Kidney tubule cell (primary cell): ENCODE measurements around the gene PRKAG2.

Experiments used
- DNase-seq: peaks from one replicate; pipeline ENCODE4 v3.0.0-alpha.2; 2018; ENCODE audit warnings: low spot score

Gene PRKAG2

DNA sequence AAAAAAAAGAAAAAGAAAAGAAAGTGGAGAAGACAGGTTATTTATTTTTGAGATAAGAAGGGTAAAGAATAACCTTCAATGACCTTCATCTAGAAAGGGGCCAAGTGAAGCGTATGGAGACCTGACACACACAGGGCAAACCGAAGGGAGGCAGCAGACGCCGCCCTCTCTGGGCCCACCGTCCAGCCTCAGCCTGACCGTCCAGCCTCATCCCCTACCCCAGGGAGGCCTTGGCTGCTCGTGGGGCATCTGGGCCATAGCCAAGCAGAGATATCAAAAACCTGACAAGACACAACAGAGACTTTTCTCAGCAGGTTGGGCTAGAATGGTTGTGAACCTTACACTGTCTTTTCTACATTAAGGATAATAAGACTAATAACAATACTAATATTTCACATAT is 10.9 kb downstream of the PRKAG2 start:
- DNase-seq: no peak

DNA sequence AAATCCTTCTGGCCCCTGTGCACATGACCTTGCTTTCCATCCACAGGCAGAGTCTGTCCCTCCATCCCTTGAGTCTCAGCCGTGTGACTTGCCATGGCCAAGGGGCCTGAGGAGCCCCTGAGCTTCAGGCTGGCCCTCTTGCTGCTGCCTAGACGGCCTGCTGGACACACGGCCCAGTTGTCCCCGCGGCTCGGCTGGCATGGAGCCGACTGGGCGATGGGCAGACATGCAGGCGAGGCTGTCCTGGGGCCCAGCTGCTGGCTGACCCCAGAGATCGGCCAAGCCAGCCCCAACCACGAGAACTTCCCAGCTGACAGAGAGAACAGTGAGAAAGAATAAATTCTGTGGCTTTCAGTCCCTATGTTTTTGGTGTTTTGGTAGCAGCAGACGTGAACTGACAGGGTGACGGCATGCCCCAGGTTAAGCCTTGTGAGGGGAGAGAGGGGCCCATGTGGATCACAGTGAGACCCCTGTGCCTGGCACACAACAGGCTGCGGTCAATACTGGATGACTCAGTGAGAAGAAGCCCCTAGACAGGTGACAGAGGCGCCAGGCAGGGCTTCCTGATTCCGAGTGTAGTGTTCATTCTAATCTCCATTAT is 11.7 kb downstream of the PRKAG2 start:
- no peak for DNase-seq

DNA sequence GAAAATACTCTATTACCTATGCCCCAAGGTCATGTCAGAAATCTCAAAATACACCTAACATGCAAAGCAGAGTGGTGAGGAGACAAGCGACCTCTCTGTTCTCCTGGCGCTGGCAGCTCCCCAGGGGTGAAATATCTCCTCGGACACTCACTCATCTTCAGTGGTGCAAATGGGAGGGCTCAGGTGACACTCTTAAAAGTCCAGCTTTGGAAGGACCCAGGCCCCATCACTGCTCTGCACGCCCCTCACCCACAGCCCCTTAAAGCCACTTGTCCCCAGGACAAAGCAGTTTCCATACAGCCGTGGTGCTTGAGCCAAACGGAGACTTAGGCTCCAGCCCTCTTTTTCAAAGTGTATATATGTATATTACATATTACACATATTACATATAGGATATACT is 12.4 kb downstream of the PRKAG2 start:
- DNase-seq: no peak

DNA sequence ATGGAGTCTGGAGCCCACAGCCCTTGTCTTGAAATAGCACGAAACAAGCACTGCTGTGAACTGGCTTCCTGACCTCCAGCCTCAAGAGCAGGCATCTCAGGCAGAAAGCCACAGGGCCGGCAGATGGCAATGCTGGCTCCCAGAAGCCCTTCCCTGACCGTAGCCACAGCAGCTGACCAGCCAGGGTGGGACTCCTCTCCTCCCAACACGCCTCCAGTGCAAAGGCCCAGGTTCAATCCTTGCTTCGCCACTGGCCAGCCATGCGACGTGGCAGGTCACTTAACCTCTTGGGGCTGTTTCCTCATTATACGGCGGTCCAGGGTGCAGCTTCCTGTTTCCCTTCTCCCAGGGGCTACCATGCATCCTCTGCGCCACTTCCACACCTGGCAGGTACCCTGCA is 12.8 kb downstream of the PRKAG2 start:
- no peak for DNase-seq

DNA sequence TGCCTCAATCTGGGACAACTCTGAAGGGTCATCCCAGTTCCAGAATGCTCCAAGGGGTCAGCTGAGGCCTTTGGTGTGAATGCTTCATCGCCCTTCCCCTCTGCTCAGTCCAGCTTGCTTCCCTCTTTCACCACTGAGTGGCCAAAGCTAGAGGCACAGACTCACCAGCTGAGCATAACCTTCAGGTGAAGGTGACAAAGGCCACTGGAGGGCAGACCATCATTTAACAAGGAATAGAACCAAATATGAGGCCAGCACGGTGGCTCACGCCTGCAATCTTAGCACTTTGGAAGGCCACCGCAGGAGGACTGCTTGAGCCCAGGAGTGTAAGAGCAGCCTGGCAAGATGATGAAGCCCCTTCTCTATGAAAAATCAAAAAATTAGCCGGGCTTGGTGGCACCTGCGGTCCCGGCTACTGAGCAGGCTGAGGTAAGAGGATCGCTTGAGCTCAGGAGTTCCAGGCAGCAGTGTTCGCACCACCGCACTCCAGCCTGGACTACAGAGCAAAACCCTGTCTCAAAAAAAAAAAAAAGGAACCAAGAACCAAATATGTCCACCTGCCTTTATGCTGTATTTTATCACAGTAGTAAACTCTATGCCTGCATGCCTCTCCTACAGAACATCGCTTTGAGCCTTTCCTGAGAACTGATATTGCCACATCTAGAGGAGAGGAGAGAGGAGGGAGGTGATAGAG is 13.4 kb downstream of the PRKAG2 start:
- no peak for DNase-seq

DNA sequence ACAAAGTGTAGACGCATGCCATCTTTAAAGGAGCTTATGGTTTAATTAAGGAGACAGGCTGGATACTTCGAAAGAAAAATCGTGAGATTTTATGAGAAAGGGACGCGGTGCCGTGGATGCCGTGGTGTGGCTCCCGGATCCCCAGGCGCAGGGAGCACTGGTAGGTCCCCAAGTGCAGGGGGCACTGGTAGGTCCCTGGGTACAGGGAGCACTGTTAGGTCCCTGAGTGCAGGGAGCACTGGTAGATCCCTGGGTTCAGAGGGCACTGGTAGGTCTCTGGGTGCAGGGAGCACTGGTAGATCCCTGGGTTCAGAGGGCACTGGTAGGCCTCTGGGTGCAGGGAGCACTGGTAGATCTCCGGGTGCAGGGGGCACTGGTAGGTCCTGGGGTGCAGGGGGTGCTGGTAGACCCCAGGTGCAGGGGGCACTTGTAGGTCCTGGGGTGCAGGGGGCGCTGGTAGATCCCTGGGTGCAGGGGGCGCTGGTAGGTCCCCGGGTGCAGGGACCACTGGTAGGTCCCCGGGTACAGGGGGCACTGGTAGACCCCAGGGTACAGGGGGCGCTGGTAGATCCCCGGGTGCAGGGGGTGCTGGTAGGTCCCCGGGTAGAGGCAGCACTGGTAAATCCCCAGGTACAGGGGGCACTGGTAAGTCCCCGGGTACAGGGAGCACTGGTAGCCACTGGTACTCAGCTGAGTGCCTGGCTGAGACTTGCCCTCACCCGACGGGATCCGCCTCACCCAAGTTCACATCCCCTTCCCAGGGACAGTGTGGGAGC is 14.1 kb downstream of the PRKAG2 start:
- DNase-seq: no peak

DNA sequence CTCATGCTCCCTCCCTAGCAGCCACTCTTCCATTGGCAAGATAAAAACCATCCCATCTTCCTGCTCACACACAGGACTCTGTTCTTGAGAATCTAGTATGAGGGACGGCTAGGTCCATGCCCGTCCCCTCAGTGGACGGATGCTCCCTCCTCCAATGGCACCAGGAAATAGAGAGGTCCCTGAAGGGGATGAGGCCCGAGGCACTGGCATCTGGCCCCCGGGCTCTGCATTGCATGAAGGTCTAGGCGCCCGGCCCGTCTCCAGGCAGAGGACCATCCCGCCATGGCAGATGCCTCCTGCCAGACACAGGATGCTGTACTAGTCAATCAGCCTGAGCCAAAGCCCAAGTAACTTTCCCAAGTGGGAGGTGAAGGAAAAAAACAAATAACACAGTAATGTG is 15.0 kb downstream of the PRKAG2 start:
- no peak for DNase-seq

DNA sequence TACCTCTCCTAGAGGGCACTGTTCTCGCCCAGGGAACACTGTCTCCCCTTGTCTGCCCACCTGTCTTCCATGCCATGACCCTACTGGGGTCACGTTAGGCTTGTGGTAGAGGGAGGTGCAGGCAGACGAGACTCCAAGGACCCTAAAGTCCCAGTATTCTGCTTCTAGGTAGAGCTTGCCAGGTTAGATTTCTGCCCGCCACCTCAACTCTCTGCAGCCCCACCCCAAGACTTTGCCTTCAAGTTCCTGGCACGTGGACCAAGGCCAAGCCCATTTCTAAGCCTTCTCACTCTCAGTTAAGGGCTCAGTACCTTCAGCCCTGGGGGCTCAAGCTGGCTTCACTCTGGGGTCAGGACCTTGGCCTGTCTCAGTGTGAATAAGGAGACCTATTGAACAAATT is 16.1 kb downstream of the PRKAG2 start:
- DNase-seq: no peak

DNA sequence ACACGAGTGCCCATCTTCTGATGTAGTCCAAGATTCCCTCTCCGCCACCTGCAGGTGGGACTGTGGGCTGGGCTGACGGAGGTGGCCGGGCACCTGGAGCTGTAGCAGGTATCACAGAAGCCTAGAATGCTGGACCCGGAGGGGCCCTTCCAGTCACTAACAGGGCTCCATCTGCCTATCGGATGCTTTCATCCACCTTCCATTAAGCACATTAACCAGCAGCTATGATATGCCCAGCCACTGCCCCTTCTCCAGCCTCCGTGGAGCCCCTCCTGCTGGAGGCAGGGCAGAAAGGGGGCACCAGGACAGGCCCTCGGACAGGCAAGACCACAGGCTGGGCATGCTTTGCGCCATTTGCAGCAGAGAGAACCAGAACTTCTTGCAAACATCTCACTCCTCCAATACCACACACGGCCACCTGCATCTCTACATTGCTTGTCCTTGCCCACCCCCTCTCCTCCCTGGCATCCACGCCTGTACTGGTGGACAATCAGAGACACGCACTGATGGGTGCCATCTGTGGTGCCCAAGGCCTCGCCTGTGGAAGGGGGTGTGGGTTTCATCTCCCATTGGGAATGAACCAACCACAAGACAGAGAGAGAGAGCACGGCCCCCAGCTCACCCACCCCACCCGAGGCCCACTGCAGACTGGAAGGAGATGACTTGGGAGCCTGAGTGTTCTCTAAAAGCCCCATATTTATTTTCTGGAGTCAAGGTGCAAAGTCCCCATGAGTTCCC is 16.8 kb downstream of the PRKAG2 start:
- no peak for DNase-seq

DNA sequence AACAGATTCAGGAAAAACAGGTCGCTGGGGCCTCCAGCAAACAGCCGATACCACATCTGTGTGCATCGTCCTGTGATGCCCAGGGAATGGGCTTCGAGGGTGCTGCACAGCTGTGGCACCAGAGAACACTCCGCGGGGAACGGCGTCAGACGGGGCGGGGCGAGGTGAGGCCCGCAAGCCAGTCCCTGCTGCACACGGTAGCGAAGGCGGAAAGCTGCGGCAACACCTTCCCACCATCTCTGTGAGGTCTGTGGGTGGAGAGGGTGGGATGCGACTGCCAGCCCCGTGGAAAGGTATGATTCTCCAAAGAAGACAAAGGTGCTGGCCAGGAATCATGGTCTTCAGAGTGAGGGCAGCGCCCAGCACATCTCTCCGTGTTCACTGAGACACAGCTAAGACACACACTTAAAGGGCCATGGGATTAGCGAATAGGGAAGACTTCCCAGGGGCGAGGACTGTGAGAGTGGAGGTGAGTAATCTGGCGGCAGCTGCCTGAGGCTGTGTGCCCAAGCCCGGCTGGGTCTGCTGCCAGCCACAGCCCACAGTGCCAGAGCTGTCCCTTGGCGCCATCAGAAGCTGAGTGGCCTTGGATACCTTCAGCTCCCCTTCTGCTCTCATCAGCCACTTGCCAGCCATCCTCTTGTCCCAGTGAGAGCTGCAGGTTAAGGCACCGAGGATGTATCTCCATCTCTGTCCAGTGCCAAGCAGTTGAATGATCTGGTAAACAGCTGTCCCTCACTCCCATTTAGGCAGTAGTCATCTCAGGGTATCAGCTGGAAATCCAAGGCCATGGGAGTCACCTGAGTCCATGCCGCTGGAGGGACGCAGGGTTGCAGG is 17.6 kb downstream of the PRKAG2 start:
- DNase-seq: no peak

DNA sequence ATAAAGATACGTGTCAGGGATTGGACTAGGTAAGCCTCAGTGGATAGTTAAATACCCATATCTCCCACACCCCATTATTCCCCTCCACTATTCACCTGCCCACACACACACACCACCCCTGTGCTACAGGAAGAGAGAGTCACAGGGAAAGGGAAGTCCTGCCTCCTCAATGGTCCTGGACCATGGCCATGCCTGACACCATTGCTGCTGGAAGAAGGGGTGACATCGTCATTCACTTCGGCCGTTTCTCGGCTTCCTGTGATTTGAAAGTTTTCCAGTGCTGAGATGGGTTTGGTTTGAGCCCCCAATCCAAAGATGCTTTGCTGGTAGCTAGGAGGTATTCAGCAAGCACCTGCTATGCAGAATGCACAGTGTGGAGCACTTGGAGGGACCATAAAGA is 18.5 kb downstream of the PRKAG2 start:
- no peak for DNase-seq

DNA sequence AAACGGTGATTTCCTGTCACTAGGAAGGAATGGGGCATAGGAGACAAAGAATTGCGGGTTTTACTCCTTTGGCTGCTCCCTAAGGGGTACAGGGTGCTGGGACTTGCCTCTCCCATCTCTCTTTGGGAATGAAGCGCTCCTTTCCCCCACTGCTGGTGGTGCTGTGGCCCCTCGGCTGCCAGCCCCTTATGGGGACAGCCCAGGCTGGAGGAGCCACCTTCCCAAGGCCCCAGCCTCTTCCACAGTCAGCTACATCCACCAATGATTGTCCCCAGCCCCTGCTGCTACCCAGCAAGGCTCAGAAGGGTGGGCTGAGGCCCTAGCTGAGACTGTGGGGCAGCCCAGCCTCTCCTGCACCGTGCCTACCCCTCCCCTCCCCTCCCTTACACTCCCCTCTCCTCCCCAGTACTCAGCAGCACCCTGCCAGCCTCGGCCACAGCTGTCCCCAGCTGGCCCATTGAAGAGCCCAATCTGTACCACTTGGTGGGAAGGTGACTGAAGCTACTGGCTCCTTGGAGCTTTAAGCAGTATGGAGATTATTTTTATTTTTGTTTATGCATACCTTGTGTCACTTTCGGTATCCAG is 19.0 kb downstream of the PRKAG2 start:
- DNase-seq: no peak

DNA sequence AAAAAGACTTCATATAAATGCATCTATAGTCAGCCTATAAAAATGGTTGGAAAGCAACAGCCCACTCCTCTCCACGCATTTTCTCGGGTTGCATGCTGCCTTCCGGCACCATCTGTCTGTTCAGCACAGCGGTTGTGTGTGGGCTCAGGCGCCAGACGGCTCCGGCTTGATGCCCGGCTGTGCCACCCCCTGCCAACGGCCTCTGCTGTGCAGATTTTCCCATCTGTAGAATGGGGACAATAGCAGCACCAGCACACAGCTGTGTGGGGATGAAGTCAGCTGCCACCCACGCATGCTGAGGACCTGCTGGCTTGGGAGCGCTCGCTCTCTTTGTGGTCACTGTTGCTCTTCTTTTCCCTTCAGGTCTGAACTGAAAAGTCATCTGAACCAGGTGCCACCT is 19.5 kb downstream of the PRKAG2 start:
- DNase-seq: no peak

DNA sequence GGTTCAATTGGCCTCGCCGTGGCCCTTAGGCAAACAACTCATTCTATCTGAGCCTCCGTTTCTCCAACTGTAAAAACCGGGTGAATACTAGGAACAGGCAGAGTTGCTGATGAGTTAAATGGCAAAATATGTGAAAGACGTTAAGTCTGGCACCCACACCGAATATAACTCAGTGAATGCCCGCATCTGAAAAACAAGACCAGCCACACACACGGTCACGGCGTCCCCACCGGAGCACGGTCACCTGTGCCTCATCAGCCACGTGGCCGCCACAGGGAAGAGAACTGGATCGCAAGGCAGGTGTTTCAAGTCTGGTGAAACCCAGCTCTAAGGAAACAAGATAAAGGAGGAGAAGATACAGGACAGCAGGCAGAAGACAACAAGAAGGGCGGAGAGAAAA is 20.4 kb downstream of the PRKAG2 start:
- no peak for DNase-seq

DNA sequence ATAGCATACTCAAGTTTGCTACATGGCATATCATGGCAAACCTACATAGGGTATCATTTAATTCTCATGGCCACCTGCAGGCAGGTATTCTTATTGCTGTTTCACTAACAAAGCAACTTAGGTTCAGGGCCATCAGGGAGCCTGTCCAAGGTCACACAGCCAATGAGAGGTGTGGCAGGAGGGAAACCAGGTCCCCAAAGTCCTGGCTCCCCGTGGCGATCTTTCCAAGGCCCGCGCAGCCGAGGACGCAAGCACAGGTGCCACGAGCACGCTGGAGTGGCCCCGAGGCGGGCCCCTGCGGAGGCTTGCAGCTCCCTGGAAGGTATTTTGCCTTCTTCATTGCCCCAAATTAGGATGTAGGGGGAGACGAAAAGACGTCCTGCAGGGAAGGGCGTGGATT is 20.8 kb downstream of the PRKAG2 start:
- DNase-seq: no peak

DNA sequence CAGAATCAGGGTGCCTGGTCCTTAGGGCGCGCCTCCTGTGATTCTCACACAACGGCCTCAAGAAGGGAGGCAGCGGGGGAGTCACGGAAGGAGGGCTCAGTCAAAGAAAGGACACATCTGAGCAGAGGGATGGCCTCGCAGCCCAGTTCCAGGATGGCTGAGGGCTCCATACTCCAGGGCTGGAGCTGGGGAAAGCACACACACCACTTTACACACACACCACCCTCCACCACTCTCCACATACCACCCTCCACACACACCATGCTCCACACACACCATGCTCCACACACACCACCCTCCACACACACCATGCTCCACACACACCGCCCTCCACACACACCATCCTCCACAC is 22.2 kb downstream of the PRKAG2 start:
- no peak for DNase-seq

DNA sequence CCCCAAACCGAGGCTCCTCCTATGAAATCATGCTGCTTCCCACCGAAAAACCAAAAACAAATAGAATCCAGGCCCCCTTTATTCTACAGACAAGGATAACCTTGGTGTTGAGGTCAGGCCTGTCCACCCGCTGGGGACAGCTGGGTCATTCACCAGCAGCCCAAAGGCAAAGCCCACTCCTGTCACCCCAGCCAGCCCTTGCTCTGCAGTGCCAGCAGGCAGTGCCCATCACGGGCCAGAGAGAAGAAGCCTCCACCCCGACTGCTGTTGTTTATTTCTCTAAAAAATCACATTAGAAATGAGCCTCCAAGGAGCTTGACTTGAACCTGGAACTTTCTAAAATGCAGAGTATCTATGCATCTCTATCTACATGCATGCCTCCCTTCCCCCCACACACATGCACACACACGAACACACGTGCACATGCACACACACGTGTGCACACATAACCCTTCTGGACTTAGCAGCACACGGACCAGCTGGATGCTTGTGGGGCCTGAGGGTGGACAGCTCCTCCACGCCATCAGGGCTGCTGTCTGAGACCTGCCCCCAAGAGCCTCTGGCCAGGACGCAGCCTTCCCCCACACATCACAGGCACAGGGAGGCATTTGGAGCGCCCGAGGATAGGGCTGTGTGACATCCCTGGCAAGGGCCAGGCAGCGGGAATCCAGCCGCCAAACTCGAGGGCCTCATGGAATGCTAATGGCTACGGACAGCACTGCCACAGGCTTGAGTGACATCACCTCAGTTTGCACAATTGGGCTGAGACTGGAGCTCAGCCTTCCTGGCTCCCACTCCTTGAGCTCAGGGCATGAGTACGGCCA is 22.8 kb downstream of the PRKAG2 start:
- no peak for DNase-seq

DNA sequence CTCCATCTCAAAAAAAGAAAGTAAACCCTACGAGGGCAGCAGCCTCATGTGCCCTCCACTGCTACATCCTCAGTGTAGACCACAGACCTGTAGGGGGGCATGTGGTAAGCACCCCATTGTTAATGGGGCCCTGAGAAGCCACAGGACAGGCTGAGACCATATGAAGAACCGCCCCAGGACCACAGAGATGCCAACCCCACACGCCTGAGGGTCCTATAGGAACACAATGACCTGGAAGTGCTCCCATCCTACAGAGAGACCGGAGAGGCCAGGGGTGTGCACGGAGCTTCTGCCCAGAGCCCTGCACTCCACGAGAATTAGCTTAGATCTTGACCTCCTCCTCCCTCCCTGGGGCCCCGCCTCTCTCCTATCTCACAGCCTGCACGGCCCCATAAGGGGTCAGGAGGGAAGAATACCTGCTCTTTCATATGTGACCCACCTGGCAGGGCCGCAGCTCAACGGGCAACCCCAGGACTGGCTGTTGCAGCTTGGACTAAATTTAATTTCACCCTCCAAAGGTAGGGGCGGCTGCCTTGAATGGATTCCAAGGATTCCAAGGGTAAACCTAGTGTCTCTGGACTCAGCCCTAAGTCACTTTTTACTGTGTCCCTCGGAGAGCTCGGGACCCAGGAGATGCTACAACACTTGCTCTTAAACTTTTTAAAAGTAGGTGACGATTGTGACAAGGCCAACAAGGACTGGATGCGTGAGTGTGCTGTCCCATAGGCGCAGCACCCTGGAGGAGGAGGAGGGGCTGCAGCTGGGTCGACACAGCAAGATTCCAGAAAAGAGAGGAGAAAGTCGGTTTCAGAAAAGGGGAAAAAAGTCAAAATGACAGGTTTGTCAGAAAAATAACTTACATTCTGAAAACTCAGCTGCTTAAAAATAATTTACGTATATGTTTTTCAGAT is 24.2 kb downstream of the PRKAG2 start:
- DNase-seq: no peak

DNA sequence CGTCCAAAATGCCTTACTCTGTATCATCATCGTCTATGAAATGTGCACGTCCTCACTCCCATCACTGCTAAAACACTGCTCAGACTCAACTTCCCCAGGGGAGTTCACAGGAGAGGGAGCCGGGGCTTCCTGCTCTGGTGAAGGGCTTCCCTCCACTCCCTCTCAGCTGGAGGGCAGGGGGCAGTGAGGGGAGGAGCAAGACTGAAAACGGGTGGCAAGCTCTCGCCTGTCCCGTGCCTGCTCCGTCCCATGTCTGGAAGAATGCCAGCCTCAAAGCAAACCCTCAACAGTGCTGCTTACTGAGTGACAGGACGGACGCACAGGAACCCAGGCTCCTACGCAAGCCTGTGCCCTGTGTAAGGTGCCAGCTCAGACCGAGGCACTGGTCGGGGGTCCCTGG is 25.1 kb downstream of the PRKAG2 start:
- no peak for DNase-seq
